ENCODE results near the gene DOC2B. TPM values are rescaled to one million over a fixed set of nuclear protein-coding genes. Genes with fewer than 3 reads are reported as not detected.

DOC2B gene
- total and polyA plus RNA-seq, 2 of the 8 experiments (the other 6 are each of a cell fraction or from before 2014, with no cell fraction given): 1.3 to 3.3 TPM

GRCh38 chr17:193841-194806, 12.7 kb upstream of the DOC2B start:
- Histone ChIP-seq H2BK20ac (ENCODE audit: low read length) (no peak overlapping the region), H3K79me2 (ENCODE audit: control insufficient read depth in 1 of 2, insufficient read depth in 2 of 2, low read length in 2 of 2) (no peaks in the 10 kb centered on the region), H4K20me1 (replicated peaks in 1 of 2; ENCODE audit: control insufficient read depth in 1 of 2, insufficient read depth in 2 of 2, low read length in 2 of 2) (no peaks in the 10 kb centered on the region), H3K4me1 (replicated peaks in 1 of 4; ENCODE audit: control insufficient read depth in 3 of 4, insufficient read depth in 4 of 4, low read length in 3 of 4) (peaks cover 0 to 3% (median 0%) of the 10 kb centered on the region in 4 experiments; a peak in 1 of 7 replicates), H3K9me3 (ENCODE audit: insufficient read depth in 2 of 2, low read depth in 1 of 2, low read length in 1 of 2) (no peaks in the 10 kb centered on the region), H2BK120ac (replicated peaks; ENCODE audit: low read depth, low read length) (no peak overlapping the region), H3K4me2 (ENCODE audit: insufficient read depth in 1 of 2, low read depth in 2 of 2, low read length in 2 of 2) (no peak overlapping the region), H3K14ac (ENCODE audit: insufficient read length) (no peak overlapping the region), H3K27ac (ENCODE audit: low read depth, low read length) (no peak overlapping the region), H3K4me3 (ENCODE audit: extremely low read depth in 1 of 4, insufficient read depth in 2 of 4, low read depth in 3 of 4, low read length in 4 of 4) (no peak overlapping the region), H3K23me2 (ENCODE audit: low read depth, low read length) (no peaks in the 10 kb centered on the region), H3K79me1 (ENCODE audit: low read depth, low read length) (no peaks in the 10 kb centered on the region), H3K4ac (replicated peaks; ENCODE audit: insufficient read length, low read depth, low read length) (no peak overlapping the region), H3K23ac (ENCODE audit: insufficient read length) (no peak overlapping the region), H4K8ac (ENCODE audit: extremely low read depth, insufficient read depth, low read length) (no peak overlapping the region), H2AK5ac (ENCODE audit: low read depth, low read length) (no peak overlapping the region), H3K36me3 (ENCODE audit: control insufficient read depth in 2 of 4, insufficient read depth in 4 of 4, low read length in 3 of 4) (no peaks in the 10 kb centered on the region), H2BK5ac (ENCODE audit: low read depth, low read length) (no peak overlapping the region; the same call in 1 of the 2 replicates), H3K18ac (ENCODE audit: extremely low read depth, low read length) (no peak overlapping the region), H3K9ac (replicated peaks in 1 of 4; ENCODE audit: extremely low read depth in 1 of 4, low read depth in 3 of 4, low read length in 3 of 4) (no peak overlapping the region), H4K5ac (ENCODE audit: insufficient read length, low read depth, low read length) (no peak overlapping the region), H3K56ac (replicated peaks; ENCODE audit: insufficient read length, low read depth, low read length) (no peak overlapping the region), H4K91ac (replicated peaks; ENCODE audit: insufficient read length, low read length) (peak overlapping the region; percentile 40), H2BK15ac (ENCODE audit: low read length) (no peak overlapping the region), H3K27me3 (replicated peaks in 1 of 4; ENCODE audit: control insufficient read depth in 3 of 4, extremely low read depth in 1 of 4, insufficient read depth in 3 of 4, low read length in 3 of 4) (no peaks in the 10 kb centered on the region; a peak in 1 of 7 replicates), H2BK12ac (ENCODE audit: low read depth, low read length) (no peak overlapping the region), H2AFZ (ENCODE audit: low read length) (no peak overlapping the region)
- no peak for FAIRE-seq
- CTCF ChIA-PET (ENCODE audit: partially characterized antibody): interaction anchor here (1.1 to 1.6 kb wide), 2 partner anchors 8 to 115 kb away, joined by 4 to 5 read pairs; no protein-coding TSS in a partner anchor
- POLR2A ChIA-PET (ENCODE audit: partially characterized antibody): interaction anchor here (1.8 kb wide), 1 partner anchor 11 kb away, joined by 4 read pairs; no protein-coding TSS in a partner anchor
- 93% methylated on average over 23 of the region's 31 CpGs; no CpG with 5 or more reads in 1 of the 2 experiments for WGBS, 2 experiments (ENCODE audit: extremely low coverage in 1 of 2, insufficient coverage in 1 of 2, insufficient read length in 1 of 2, insufficient replicate concordance in 2 of 2, low coverage in 1 of 2, low lambda C conversion rate in 2 of 2, missing lambda C conversion rate in 1 of 2)
- TF ChIP-seq CTCF (IDR thresholded peaks at IDR 0.05; ENCODE audit: control extremely low read depth in 1 of 3, insufficient read depth in 1 of 3, low read depth in 1 of 3, low read length in 3 of 3) (no peak), E2F6 (IDR thresholded peaks at IDR 0.05) (no peak), YY1 (IDR thresholded peaks at IDR 0.05; ENCODE audit: low read depth, low read length) (no peak), GTF2F1 (IDR thresholded peaks at IDR 0.05; ENCODE audit: borderline replicate concordance, low read depth, low read length) (no peak), RFX5 (IDR thresholded peaks at IDR 0.05; ENCODE audit: borderline replicate concordance, low read depth, low read length) (no peak), POU5F1 (IDR thresholded peaks at IDR 0.05; ENCODE audit: low read depth, low read length) (no peak), JUND (IDR thresholded peaks at IDR 0.05; ENCODE audit: low read length) (no peak)
- DNase-seq (ENCODE audit: low read depth in 1 of 2, low spot score in 2 of 2): no peak

Measured in H1 (cell line).